ENCODE results near the gene ANO9.
A peak's percentile ranks its signal among the peaks of the same experiment; 100 is the strongest.

ANO9 gene

DNA sequence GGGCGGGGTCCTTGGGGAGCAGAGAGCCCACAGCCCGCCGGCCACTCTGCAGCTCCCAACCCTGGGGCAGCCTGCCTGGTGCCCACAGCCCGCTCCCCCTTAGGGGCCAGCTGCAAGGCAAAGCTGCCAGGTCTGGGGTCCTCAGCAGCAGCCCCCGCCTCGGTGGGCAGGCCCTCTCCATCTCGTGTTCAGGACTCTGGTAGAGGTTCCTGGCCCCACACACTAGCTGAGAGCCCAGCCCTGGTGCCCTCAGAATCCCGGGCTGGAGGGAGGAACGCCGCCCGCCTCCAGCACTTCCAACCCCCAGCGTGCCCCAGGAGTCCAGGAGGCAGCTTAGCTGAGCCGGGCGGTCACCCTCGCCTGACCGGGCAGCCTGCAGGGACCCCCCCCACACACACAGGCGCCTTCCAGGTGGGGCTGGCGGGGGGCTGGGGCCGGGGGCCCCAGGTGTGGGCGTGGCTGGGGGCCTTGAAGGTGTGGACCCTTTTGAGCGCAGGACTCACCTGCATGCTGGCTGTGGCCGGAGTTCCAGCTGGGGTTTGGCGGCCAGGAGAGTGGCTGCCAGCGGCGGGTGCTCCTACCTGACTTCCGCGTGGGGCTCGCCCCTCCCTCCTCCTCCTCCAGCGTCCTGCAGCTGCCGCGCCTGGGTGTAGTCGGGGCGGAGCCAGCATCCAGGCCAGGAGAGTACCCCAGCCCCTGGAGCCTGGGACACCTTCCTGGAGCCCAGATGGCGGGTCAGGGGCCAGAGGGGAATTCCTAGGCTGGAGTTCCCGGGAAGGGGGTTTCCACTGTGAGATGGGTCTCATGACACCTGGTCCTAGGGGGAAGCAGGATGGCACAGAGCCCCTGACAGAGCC, at the start of gene ANO9:
ANO9 (minus strand) TSS at position 594 of the 857 bp plus-strand sequence; CDS start at position 509, 85 bp downstream.
- DNase-seq (ENCODE audit: extremely low read depth in 1 of 2, low read depth in 1 of 2) = peak in 1 of 2 donors; percentile 41

DNA sequence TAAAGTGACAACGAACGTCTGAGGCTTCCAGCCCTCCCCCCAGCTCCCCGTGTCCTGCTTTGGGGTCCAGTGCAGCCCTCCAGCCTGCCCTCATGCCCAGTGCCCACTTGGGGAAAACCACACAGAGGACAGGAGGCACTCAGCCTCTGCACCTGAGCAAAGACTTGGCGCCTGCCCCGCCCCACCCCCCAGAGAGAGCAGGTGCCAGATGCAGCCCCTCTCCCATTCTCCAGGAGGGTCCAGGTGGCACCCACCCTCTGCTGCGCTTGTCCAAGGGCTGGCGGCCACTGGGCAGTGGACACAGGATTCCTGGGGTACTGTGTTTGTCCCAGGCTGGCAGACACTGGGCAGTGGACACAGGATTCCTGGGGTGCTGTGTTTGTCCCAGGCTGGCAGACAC, 49.5 kb upstream of the ANO9 start:
- DNase-seq (ENCODE audit: extremely low read depth in 1 of 2, low read depth in 1 of 2) = no peak

GRCh38 chr11:490930-491260, 49.1 kb upstream of the ANO9 start:
- no peak for DNase-seq (ENCODE audit: extremely low read depth in 1 of 2, low read depth in 1 of 2)

DNA sequence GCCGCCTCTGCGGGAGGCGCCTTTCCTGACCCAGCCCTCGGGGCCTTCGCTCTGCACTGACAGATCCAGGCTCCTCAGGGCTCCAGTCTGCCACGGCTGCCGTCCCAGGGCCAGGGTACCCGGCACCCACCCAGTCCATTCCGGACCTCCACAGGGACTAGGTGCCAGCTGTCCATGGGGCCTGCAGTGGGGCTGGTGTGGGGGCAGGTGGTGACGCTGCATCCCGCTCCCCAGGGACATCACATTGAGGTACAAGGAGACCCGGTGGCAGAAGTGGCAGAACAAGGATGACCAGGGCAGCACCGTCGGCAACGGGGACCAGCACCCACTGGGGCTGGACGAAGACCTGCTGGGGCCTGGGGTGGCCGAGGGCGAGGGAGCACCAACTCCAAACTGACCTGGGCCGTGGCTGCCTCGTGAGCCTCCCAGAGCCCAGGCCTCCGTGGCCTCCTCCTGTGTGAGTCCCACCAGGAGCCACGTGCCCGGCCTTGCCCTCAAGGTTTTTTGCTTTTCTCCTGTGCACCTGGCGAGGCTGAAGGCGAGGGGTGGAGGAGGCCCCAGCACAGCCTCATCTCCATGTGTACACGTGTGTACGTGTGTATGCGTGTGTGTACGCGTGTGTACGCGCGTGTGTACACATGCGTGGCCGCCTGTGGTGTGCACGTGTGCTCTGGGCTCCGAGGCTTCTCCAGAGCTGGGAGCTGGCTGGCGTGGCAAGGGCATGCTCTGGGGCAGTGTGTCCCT, 48.5 kb upstream of the ANO9 start:
- DNase-seq (ENCODE audit: extremely low read depth in 1 of 2, low read depth in 1 of 2) = no peak

DNA sequence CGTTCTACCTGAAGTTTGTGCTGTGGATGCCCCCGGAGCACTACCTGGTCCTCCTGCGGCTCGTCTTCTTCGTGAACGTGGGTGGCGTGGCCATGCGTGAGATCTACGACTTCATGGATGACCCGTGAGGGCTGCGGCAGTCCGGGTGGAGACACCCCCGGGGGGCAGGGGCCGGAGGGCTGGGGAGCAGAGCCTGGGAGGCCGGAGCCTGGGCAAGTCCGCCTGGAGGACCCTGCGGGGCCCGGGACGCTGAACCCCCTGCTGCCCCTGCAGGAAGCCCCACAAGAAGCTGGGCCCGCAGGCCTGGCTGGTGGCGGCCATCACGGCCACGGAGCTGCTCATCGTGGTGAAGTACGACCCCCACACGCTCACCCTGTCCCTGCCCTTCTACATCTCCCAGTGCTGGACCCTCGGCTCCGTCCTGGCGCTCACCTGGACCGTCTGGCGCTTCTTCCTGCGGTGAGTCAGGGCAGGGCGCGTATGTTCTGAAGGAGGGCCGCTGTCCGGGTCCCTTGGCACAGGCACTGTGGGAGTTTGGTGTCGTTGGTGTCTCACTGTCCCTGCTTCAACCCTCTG, 47.9 kb upstream of the ANO9 start:
- DNase-seq (ENCODE audit: extremely low read depth in 1 of 2, low read depth in 1 of 2) = no peak

DNA sequence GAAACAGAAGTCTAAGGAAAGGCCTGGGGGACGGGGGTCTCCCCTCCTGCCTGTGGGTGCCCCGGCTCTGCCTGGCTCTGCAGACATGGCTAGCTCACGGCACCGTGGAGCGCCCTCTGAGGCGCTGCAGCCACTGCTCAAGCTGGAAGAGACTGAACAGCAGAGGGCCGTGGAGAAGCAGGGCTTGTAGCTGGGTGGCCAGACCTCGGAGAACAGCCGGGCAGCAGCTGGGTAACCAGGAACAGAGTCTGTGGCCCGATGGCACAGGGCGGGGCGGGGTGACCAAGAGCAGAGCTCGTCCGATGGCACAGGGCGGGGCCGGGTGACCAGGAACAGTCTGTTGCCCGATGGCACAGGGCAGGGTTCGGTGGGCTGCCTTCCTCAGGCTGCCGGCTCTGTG, 47.2 kb upstream of the ANO9 start:
- DNase-seq (ENCODE audit: extremely low read depth in 1 of 2, low read depth in 1 of 2) = no peak

GRCh38 chr11:488579-488978, 46.8 kb upstream of the ANO9 start:
- no peak for DNase-seq (ENCODE audit: extremely low read depth in 1 of 2, low read depth in 1 of 2)

DNA sequence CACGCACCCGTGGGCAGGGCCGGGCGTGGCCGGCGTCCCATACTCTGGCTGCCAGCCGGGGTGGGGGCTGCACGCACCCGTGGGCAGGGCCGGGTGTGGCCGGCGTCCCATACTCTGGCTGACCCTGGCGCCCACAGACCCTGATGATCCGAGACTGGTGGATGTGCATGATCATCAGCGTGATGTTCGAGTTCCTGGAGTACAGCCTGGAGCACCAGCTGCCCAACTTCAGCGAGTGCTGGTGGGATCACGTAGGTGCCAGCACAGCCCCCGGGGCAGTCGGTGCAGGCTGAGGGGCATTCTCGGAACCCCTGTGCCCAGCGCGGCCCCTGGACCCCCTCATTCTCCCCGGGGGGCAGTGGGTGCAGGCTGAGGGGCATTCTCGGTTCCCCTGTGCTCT, 46.3 kb upstream of the ANO9 start:
- DNase-seq (ENCODE audit: extremely low read depth in 1 of 2, low read depth in 1 of 2) = no peak

GRCh38 chr11:487571-488021, 45.8 kb upstream of the ANO9 start:
- no peak for DNase-seq (ENCODE audit: extremely low read depth in 1 of 2, low read depth in 1 of 2)

GRCh38 chr11:486189-486588, 44.4 kb upstream of the ANO9 start:
- DNase-seq (ENCODE audit: extremely low read depth in 1 of 2, low read depth in 1 of 2) = no peak

- no peak for DNase-seq (ENCODE audit: extremely low read depth in 1 of 2, low read depth in 1 of 2)
Measured at GRCh38 chr11:484616-485015, 42.8 kb upstream of the ANO9 start.

DNA sequence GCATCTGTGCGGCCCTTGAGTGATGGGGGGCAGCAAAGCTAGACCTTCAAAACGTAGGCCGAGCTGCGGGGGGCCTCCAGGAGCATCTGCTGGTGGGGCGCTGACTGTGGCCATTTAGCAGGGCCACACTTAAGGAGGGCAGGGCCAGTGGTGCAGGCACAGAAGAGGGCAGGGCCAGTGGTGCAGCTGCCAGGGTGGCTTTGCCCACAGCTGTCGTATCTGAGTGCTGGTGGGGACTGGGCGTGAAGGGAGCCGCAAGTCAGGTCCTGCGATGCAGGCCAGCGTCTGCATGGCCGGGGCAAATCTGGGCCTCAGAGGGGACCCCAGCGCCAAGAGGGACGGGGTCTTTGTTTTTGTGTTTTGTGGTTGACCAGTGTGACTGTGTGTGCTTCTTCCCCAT, 37.5 kb upstream of the ANO9 start:
- no peak for DNase-seq (ENCODE audit: extremely low read depth in 1 of 2, low read depth in 1 of 2)

- DNase-seq (ENCODE audit: extremely low read depth in 1 of 2, low read depth in 1 of 2) = no peak
Measured at GRCh38 chr11:477052-477715, 35.4 kb upstream of the ANO9 start.

DNA sequence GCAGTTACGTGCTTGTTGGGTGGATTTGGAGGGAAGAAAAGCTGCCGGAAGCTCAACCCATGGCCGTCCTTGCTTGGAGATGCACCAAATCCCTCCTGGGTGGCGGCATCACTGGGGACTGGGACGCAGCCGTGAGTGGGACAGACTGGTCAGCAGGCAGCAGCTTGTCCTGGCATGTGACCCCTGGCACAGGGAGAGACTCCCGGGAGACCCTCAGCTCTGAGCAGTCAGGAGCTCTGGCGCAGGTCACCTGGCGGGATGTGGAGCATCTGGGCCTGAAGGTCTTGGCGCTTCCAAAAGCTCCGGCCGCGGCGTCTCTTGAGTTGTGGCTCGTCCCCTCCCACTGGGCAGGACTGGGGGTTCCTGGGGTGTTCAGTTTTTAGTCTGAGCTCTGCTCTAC, 34.6 kb upstream of the ANO9 start:
- DNase-seq (ENCODE audit: extremely low read depth in 1 of 2, low read depth in 1 of 2) = no peak

DNA sequence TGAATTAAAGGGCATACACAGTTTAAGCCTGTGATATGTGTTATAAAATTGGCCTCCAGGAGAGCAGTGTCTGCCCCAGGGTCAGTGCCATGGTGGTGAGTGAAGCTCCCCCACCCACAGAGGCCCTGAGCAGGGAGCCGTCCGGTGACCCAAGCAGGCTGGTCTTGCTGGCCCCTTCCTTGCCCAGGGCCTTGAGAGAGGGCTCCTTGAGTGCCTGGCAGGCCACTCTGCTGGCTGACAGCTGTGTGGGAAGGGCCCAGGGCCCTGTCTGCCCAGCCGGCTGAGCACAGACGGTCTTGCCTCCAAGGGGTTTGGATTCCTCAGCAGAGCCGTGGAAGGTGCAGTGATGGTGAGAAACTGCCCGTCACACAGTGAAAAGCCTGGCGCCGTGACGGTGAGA, 34.1 kb upstream of the ANO9 start:
- no peak for DNase-seq (ENCODE audit: extremely low read depth in 1 of 2, low read depth in 1 of 2)

DNA sequence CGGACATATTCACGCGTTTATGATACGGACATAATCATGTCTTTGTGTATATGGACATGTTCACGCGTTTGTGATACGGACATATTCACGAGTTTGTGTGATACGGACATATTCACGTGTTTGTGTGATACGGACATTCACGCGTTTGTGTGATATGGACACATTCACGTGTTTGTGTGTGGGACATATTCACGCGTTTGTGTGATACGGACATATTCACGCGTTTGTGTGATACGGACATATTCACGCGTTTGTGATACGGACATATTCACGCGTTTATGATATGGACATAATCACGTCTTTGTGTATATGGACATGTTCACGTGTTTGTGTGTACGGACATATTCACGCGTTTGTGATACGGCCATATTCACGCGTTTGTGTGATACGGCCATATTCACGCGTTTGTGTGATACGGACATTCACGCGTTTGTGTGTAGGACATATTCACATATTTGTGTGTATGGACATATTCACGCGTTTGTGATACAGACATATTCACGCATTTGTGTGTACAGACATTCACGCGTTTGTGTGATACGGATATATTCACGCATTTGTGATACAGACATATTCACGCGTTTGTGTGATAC, 33.2 kb upstream of the ANO9 start:
- no peak for DNase-seq (ENCODE audit: extremely low read depth in 1 of 2, low read depth in 1 of 2)

DNA sequence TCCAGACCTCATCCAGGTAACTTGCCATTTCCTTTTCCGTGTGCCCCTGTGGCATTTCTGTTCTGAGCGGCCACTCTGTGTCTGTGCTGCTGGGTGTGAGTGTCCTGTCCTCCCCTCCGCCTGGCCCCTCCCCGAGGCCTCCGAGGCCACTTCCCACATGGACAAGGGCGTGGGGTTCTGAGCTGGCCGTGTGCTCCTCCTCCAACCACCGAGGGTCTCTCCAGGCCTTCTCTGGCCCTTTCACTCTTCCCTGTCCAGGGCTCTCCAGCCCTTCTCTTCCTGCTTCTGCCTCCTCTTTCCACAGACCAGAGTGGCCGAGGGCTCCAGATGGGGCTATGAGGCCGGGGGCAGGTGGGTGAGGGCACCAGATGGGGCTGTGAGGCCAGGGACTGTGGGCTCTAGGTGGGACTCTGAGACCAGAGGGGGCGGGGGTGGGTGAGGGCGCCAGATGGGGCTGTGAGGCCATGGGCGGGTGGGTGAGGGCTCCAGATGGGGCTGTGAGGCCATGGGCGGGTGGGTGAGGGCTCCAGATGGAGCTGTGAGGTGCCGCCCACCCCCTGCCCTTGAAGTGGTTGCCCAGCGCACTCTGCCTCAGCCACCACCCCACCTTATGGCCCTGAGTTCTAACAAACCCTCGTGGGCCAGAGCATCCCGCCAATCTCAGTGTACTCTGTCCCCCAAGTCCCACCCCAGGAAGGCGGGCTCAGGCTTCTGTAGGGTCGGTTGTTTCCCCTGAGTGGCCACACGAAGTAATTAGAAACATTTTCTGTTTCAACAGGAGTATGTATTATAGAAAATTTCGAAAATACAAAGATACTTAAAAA, 32.4 kb upstream of the ANO9 start:
- no peak for DNase-seq (ENCODE audit: extremely low read depth in 1 of 2, low read depth in 1 of 2)

DNA sequence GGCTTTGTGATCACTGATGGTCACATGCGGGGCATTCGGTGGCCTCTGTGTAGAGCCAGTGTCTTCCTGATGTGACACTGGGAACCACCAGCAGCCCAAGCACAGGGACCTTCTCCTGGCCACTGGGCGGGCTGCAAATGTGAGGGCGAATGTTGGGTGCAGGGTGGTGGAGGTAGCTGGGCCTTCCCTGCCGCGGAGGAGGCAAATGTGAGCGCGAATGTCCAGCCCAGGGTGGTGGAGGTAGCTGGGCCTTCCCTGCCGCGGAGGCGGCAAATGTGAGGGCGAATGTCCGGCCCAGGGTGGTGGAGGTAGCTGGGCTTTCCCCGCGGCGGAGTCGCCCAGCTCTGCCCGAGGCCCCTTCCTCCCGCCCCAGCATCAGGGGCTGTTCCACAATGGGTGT, 31.6 kb upstream of the ANO9 start:
- no peak for DNase-seq (ENCODE audit: extremely low read depth in 1 of 2, low read depth in 1 of 2)

- no peak for DNase-seq (ENCODE audit: extremely low read depth in 1 of 2, low read depth in 1 of 2)
Measured at GRCh38 chr11:472816-473215, 31.0 kb upstream of the ANO9 start.

GRCh38 chr11:472272-472671, 30.5 kb upstream of the ANO9 start:
- DNase-seq (ENCODE audit: extremely low read depth in 1 of 2, low read depth in 1 of 2) = no peak

Data from activated CD8-positive, alpha-beta memory T cell treated with anti-CD3 and anti-CD28 coated beads for 1 hour (primary cell).